Bronchial epithelial cell (primary cell): ENCODE results near the gene ATP6V0A4. TPM values are rescaled to one million over a fixed set of nuclear protein-coding genes. Genes with fewer than 3 reads are reported as not detected.

Experiments used
- DNase-seq: peaks from one replicate; pipeline ENCODE4 v3.0.0-alpha.2; 2010; ENCODE audit warnings: low read depth
- FAIRE-seq: peaks from 2 replicates; lab custom pipeline; 2011; peaks lifted over from hg19 to GRCh38; lab: Jason Lieb, UNC
- H3K27me3 ChIP-seq: 2 replicates; pipeline ENCODE4 v1.5.1; 2011; ENCODE audit warnings: low read length; ENCODE audit not compliant: control insufficient read depth, insufficient read depth
- H3K36me3 ChIP-seq: 2 replicates; pipeline ENCODE4 v1.5.1; 2011; ENCODE audit warnings: low read length; ENCODE audit not compliant: control insufficient read depth, insufficient read depth
- H3K4me3 ChIP-seq: 2 replicates; pipeline ENCODE4 v1.5.1; 2011; ENCODE audit warnings: mild to moderate bottlenecking, low read depth, low read length, control low read depth
- total RNA-seq: library from RNA; depleted of rRNA; stranded (reverse); fragments of >200 nt; gene quantifications from 2 replicates; pipeline ENCODE4 v1.2.1, GENCODE V29; 2014
- TF ChIP-seq, protein P1 (sequence below): IDR thresholded peaks from 2 replicates; pipeline ENCODE4 v1.5.1; 2011; ENCODE audit warnings: mild to moderate bottlenecking, moderate library complexity, low read length, control low read depth, inconsistent platforms; ENCODE audit not compliant: insufficient read depth, severe bottlenecking

The ATP6V0A4 gene
- total RNA-seq, 1 donor from 2014 or later = not detected

DNA sequence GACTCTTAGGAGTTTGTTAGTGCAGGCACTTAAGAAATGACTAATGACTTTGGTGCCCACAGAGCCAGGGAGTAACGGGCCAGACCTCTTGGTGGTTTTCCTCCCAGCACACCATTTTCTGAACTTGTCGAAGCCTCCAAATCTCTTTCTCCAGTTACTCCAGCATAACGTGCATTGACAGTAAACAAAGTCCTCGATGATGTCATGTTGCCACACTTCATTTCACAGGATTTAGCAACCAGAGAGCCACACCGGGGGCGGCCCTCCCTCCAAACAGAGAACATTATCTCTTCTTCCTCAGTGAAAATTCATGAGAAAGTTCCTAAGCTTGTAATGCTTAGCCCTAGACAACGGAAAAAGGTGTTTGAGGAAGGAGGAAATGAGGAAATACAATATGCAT is 92.8 kb downstream of the ATP6V0A4 start:
- no peak for FAIRE-seq
- TF ChIP-seq, protein P1, sequence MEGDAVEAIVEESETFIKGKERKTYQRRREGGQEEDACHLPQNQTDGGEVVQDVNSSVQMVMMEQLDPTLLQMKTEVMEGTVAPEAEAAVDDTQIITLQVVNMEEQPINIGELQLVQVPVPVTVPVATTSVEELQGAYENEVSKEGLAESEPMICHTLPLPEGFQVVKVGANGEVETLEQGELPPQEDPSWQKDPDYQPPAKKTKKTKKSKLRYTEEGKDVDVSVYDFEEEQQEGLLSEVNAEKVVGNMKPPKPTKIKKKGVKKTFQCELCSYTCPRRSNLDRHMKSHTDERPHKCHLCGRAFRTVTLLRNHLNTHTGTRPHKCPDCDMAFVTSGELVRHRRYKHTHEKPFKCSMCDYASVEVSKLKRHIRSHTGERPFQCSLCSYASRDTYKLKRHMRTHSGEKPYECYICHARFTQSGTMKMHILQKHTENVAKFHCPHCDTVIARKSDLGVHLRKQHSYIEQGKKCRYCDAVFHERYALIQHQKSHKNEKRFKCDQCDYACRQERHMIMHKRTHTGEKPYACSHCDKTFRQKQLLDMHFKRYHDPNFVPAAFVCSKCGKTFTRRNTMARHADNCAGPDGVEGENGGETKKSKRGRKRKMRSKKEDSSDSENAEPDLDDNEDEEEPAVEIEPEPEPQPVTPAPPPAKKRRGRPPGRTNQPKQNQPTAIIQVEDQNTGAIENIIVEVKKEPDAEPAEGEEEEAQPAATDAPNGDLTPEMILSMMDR = no peak

DNA sequence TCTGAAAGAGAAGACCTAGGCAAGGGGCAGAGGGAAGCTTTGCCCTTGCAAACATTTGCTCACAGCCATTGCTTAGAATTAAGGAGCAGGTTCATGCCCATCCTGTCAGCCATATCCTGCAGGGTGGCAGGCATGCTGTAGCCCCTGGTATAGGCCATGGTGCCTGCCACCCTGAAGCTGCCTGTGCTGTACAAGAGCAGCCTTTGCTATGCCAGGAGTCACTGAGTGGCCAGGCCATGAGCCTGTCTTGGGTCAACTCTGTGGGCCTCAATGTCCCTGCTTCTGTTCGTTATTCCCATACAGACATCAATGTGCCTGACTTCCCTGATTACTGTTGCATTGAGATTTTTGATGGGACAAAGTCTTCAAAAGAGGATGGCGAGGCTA is 96.5 kb downstream of the ATP6V0A4 start:
- DNase-seq = no peak
- FAIRE-seq = no peak

More for the DNA sequence above, 92.8 kb downstream of the ATP6V0A4 start:
- Histone ChIP-seq H3K36me3 (no peaks in the 10 kb centered on the region), H3K27me3 (no peaks in the 10 kb centered on the region), H3K4me3 (no peak overlapping the region)
- DNase-seq = peak; percentile 36

DNA sequence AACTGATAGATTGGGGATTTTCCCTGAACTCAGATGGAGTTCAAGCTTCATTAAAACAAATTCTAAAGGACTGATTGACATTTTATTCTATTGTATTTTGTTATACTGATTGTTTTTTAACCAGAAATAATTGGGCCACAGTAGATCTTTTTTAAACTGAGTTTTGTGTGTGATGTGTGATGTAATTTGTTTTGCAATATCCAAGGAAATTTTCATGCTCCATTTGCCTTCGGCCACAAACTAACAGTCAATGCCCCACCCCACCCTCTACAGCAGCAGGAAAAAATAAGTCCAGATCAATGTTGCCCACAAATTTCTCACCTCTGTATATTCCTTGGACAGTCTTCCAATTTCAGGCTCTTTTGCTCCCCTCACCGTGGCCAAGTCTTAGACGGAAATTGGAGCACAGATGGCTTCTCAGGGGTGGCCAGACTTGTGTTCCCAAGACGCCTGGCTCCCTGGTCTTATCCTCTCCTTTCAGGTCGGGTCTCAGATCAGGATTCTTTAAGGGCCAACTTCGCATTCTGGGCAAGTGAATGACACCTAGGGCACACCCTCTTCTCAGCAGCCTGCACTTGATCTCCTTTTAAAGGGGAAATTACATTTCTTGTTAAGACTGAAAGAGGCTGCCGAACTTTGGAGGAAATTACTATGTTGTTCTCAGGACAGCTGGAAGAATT is 97.0 kb downstream of the ATP6V0A4 start, which contains the start of gene SVOPL:
Gene SVOPL (minus strand): TSS at position 506 of the 680 bp plus-strand sequence. CDS start 22,317 bp downstream, outside the sequence.
- FAIRE-seq (no peak), DNase-seq (peak; percentile 17)
- no peaks in the 10 kb centered on the region for H3K27me3 ChIP-seq
- no peak within 1 kb of the TSS for H3K4me3 ChIP-seq
- TF ChIP-seq, protein P1 = no peak
- H3K36me3 ChIP-seq = no peaks in the 10 kb centered on the region

More for the DNA sequence above, 96.5 kb downstream of the ATP6V0A4 start:
- Histone ChIP-seq H3K4me3 (no peak overlapping the region), H3K36me3 (no peaks in the 10 kb centered on the region), H3K27me3 (no peaks in the 10 kb centered on the region)
- TF ChIP-seq, protein P1 = no peak

DNA sequence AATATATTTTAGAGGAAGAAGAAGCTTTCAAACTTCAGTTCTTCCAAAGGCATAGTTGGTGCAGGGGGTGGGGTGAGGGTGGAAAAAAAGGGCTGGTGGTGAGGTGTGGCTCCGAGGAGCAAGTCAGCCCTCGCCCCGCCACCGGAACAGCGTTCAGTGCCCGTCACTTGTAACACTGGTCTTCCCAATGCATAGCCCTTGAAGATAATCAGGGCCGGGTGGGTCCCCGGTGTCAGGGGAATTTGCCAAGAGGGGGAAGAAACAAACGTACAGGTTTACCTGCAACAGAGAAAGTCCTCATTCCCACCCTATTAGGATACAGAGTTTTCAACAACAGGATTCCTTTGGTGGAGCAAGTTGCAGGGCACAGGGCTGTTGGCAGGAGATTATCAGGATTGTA is 98.3 kb downstream of the ATP6V0A4 start:
- H3K36me3 ChIP-seq = no peaks in the 10 kb centered on the region
- DNase-seq = no peak
- TF ChIP-seq, protein P1 = no peak
- no peak for FAIRE-seq
- H3K27me3 ChIP-seq = no peaks in the 10 kb centered on the region
- no peak overlapping the region for H3K4me3 ChIP-seq

DNA sequence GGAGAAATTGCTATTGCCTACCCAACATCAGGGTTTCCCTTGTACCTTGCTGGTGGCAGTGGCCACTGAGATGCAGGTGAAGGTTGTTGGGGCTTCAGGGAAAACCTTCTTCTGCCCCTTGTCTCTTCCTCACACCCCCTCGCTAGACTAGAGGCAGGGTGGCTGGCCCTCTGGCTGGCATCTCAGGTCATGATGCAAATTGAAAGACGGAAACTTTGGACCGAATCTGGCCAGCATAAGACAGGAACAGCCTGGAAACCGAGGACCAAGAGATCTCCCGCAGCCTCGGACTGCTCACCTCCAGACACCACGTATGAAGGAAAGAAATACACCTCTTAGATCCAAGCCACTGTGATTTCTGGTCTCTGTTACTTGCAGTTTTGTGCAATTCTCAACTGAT is 99.7 kb downstream of the ATP6V0A4 start:
- Histone ChIP-seq H3K36me3 (no peaks in the 10 kb centered on the region), H3K4me3 (no peak overlapping the region), H3K27me3 (no peaks in the 10 kb centered on the region)
- FAIRE-seq (no peak), DNase-seq (no peak)
- TF ChIP-seq, protein P1 = no peak
